IMR-90 (cell line): ENCODE data around the gene ZNF423. TPM values are rescaled to one million over a fixed set of nuclear protein-coding genes. Genes with fewer than 3 reads are reported as not detected.

Source experiments
- ATAC-seq: fragments of 200-7000 bp; cut with Tn5 transposase; 2 replicates; pipeline ENCODE4 v1.9.1; 2020; ENCODE audit warnings: low read depth, mild to moderate bottlenecking, moderate library complexity
- BruUV-seq: library from RNA; stranded (reverse); fragments of 400-500 nt; replicated peaks from 2 replicates; lab custom pipeline; 2021; lab: Mats Ljungman, UMichigan
- CTCF ChIA-PET: fragments of 300-600 bp; formaldehyde crosslinking; extraction: SDS; loops from one replicate; lab custom pipeline; 2021; ENCODE audit warnings: antibody characterized with exemption; lab: Yijun Ruan, JAX
- POLR2A ChIA-PET: fragments of 300-600 bp; sonication (Branson Sonifier 250); formaldehyde crosslinking; loops from one replicate; lab custom pipeline; 2022; ENCODE audit warnings: antibody characterized with exemption; ENCODE audit not compliant: unreplicated experiment; lab: Charles Lee
- DNase-seq: peaks from one replicate; pipeline ENCODE4 v3.0.0; 2013
- H2AFZ ChIP-seq: replicated peaks from 2 replicates; pipeline ENCODE3; 2013; ENCODE audit warnings: low read length, mild to moderate bottlenecking; ENCODE audit not compliant: poor library complexity
- H2AK5ac ChIP-seq: 2 replicates; pipeline ENCODE4 v1.6.1; 2013; ENCODE audit warnings: low read depth, low read length, inconsistent platforms
- H2AK9ac ChIP-seq: replicated peaks from 2 replicates; pipeline ENCODE3; 2013; ENCODE audit warnings: mild to moderate bottlenecking, low read depth, low read length, moderate library complexity; ENCODE audit not compliant: poor library complexity
- H2BK120ac ChIP-seq: 2 replicates; pipeline ENCODE4 v1.6.1; 2013; ENCODE audit warnings: low read depth, low read length, inconsistent platforms
- H2BK15ac ChIP-seq: 3 replicates; pipeline ENCODE4 v1.6.1; 2013; ENCODE audit warnings: low read depth, low read length, inconsistent platforms
- H2BK20ac ChIP-seq: 2 replicates; pipeline ENCODE4 v1.6.1; 2013; ENCODE audit warnings: low read depth, mild to moderate bottlenecking, inconsistent platforms, low read length, moderate library complexity
- H2BK5ac ChIP-seq: 2 replicates; pipeline ENCODE4 v1.6.1; 2013; ENCODE audit warnings: mild to moderate bottlenecking, low read depth, low read length, inconsistent platforms; ENCODE audit not compliant: poor library complexity, severe bottlenecking
- H3K14ac ChIP-seq: replicated peaks from 2 replicates; pipeline ENCODE4 v1.6.1; 2013; ENCODE audit warnings: low read depth, low read length, inconsistent platforms
- H3K18ac ChIP-seq: 2 replicates; pipeline ENCODE4 v1.6.1; 2013; ENCODE audit warnings: low read depth, low read length, control low read depth
- H3K23ac ChIP-seq: 2 replicates; pipeline ENCODE4 v1.6.1; 2013; ENCODE audit warnings: low read depth, low read length, inconsistent platforms
- H3K27ac ChIP-seq: 2 replicates; pipeline ENCODE4 v1.5.1; 2013; ENCODE audit warnings: mild to moderate bottlenecking, control low read depth, low read length; ENCODE audit not compliant: insufficient read depth
- H3K27me3 ChIP-seq: 2 replicates; pipeline ENCODE4 v1.6.1; 2013; ENCODE audit warnings: low read length; ENCODE audit not compliant: control insufficient read depth, insufficient read depth
- H3K36me3 ChIP-seq: 2 replicates; pipeline ENCODE4 v1.6.1; 2013; ENCODE audit warnings: low read length, mixed read lengths; ENCODE audit not compliant: control insufficient read depth, insufficient read depth
- H3K4ac ChIP-seq: 2 replicates; pipeline ENCODE4 v1.6.1; 2013; ENCODE audit warnings: low read depth, low read length, inconsistent platforms
- H3K4me1 ChIP-seq: 2 replicates; pipeline ENCODE4 v1.6.1; 2013; ENCODE audit warnings: low read length, mixed read lengths; ENCODE audit not compliant: control insufficient read depth, insufficient read depth
- H3K4me2 ChIP-seq: 2 replicates; pipeline ENCODE4 v1.6.1; 2013; ENCODE audit warnings: low read depth, mild to moderate bottlenecking, control low read depth, low read length, moderate library complexity
- H3K4me3 ChIP-seq: 2 replicates; pipeline ENCODE4 v1.5.1; 2013; ENCODE audit warnings: low read depth, mild to moderate bottlenecking, control low read depth, low read length, moderate library complexity; ENCODE audit not compliant: insufficient read depth
- H3K56ac ChIP-seq: 2 replicates; pipeline ENCODE4 v1.6.1; 2013; ENCODE audit warnings: low read length, inconsistent platforms; ENCODE audit not compliant: insufficient read depth; ENCODE audit errors: extremely low read depth
- H3K79me1 ChIP-seq, 2 experiments: 2 replicates each; pipeline ENCODE4 v1.6.1; 2013; ENCODE audit warnings: low read length in 2 of 2, inconsistent platforms in 1 of 2, low read depth in 1 of 2
- H3K9ac ChIP-seq: 2 replicates; pipeline ENCODE4 v1.6.1; 2013; ENCODE audit warnings: low read depth, low read length, control low read depth
- H3K9me1 ChIP-seq: 2 replicates; pipeline ENCODE4 v1.6.1; 2013; ENCODE audit warnings: low read length, inconsistent platforms; ENCODE audit not compliant: insufficient read depth
- H3K9me3 ChIP-seq: 2 replicates; pipeline ENCODE4 v1.6.1; 2013; ENCODE audit warnings: low read length; ENCODE audit not compliant: control insufficient read depth, insufficient read depth
- H4K20me1 ChIP-seq: 2 replicates; pipeline ENCODE4 v1.6.1; 2013; ENCODE audit warnings: low read length, inconsistent platforms; ENCODE audit not compliant: insufficient read depth
- H4K5ac ChIP-seq: 2 replicates; pipeline ENCODE4 v1.6.1; 2013; ENCODE audit warnings: mild to moderate bottlenecking, low read depth, low read length, control low read depth
- H4K8ac ChIP-seq, 2 experiments: 2 replicates each; pipeline ENCODE4 v1.6.1; 2013; ENCODE audit warnings: low read depth in 2 of 2, low read length in 2 of 2, control low read depth in 1 of 2, inconsistent platforms in 1 of 2
- H4K91ac ChIP-seq: 2 replicates; pipeline ENCODE4 v1.6.1; 2013; ENCODE audit warnings: low read depth, low read length, inconsistent platforms; ENCODE audit not compliant: insufficient read depth
- CEBPB ChIP-seq: IDR thresholded peaks from 2 replicates; pipeline ENCODE4 v1.6.1; 2012; ENCODE audit warnings: low read depth, low read length, improper control_type of control experiment
- WGBS, 2 experiments: methylation state at CpG; one replicate each; pipeline versions ENCODE4 v1.1.5 to v1.1.7; 2013; ENCODE audit warnings: missing lambda C conversion rate in 2 of 2; ENCODE audit not compliant: insufficient read length in 1 of 2; ENCODE audit errors: extremely low coverage in 2 of 2; 5-methylcytosine and 5-hydroxymethylcytosine counted together
- dilution Hi-C: fragments of 300-500 bp; cut with HindIII; formaldehyde crosslinking; loops from one replicate; pipeline ENCODE4 v1.14.3; 2018; ENCODE audit warnings: low sequenced_read_pairs; ENCODE audit not compliant: unreplicated experiment
- in situ Hi-C: fragments of 300-500 bp; cut with MboI; formaldehyde crosslinking; loops from 3 replicates; pipeline ENCODE4 v1.14.3; 2019; ENCODE audit warnings: low sequenced_read_pairs, inconsistent platforms, mixed read lengths
- intact Hi-C: fragments of 100-400 bp; cut with micrococcal nuclease; formaldehyde crosslinking; loops from 2 replicates; pipeline ENCODE4 v1.10.0; 2022
- polyA plus RNA-seq, 3 experiments: library from polyadenylated mRNA; depleted of rRNA; stranded (reverse); fragments of >200 nt; gene quantifications; 2 replicates each; pipeline ENCODE4 v1.2.3, GENCODE V29; 2012; ENCODE audit warnings: low replicate concordance in 1 of 3
- total RNA-seq: library from RNA; depleted of rRNA; stranded (reverse); fragments of >200 nt; gene quantifications from 2 replicates; pipeline ENCODE4 v1.2.3, GENCODE V29; 2012

ZNF423 gene
- total and polyA plus RNA-seq, 2 of the 4 experiments (the other 2 are of a cell fraction), result under 0.01 to 0.10 TPM

DNA sequence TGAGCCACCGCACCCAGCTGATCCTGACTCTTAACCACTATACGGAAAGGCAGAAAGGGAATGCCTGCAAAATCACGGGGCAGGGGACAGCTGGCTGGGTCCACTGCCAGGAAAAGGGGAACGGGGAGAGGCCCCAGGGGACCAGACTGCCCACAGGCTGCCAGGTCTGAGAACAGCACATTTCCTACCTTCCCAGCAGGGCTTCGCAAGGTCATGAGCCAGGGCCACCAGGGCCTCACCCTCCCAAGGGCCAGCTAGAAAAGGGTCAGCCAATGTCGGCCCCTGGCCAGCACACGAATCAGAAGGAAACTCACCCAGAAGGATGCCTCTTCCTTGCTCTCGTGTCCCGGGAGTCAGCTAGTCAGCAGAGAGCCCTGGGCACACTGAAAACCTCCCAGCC is 118.4 kb downstream of the ZNF423 start:
- no peaks in the 10 kb centered on the region for H4K20me1 ChIP-seq
- CTCF ChIA-PET, result no interaction called here
- no peak overlapping the region for H3K14ac ChIP-seq
- H3K79me1 ChIP-seq, result no peaks in the 10 kb centered on the region
- no peak overlapping the region for H3K9ac ChIP-seq
- H2BK120ac ChIP-seq, result no peak overlapping the region
- H3K27me3 ChIP-seq, result peaks cover 7% of the 10 kb centered on the region; the same call in 1 of the 2 replicates
- H3K4me2 ChIP-seq, result no peak overlapping the region
- no peak overlapping the region for H2AFZ ChIP-seq
- H3K9me3 ChIP-seq, result no peaks in the 10 kb centered on the region
- no peak overlapping the region for H3K27ac ChIP-seq
- no peaks in the 10 kb centered on the region for H3K36me3 ChIP-seq
- no peak overlapping the region for H2AK9ac ChIP-seq
- no peak overlapping the region for H2BK20ac ChIP-seq
- H3K4ac ChIP-seq, result no peak overlapping the region
- no peak overlapping the region for H3K18ac ChIP-seq
- WGBS, 2 experiments, result 41% methylated on average over 7 of the region's 9 CpGs; no CpG with 5 or more reads in 1 of the 2 experiments
- no peak overlapping the region for H4K5ac ChIP-seq
- intact Hi-C loops, result no loop called here
- in situ Hi-C loops, result no loop called here
- no TSS peak for BruUV-seq
- no peak for ATAC-seq
- H2BK15ac ChIP-seq, result no peak overlapping the region
- no peak overlapping the region for H4K91ac ChIP-seq
- H2BK5ac ChIP-seq, result no peak overlapping the region
- DNase-seq, result no peak
- dilution Hi-C loops, result no loop called here
- H3K56ac ChIP-seq, result no peak overlapping the region
- no peaks in the 10 kb centered on the region for H3K4me1 ChIP-seq
- no peak for TF ChIP-seq CEBPB
- POLR2A ChIA-PET, result no interaction called here
- no peak overlapping the region for H4K8ac ChIP-seq
- no peak overlapping the region for H3K4me3 ChIP-seq
- H2AK5ac ChIP-seq, result no peak overlapping the region
- no peaks in the 10 kb centered on the region for H3K9me1 ChIP-seq
- H3K23ac ChIP-seq, result no peak overlapping the region
